Mesodermal cell (in vitro differentiated cells): ENCODE results near the gene CTXN1.
"Not testable (repeated sequence)": the region's sequence is repeated elsewhere in the genome, so short reads cannot be mapped to it uniquely, and the experiment has no call there.

ENCODE experiments used
- H3K27ac ChIP-seq: 2 replicates; pipeline ENCODE4 v1.7.0; 2013; ENCODE audit warnings: mild to moderate bottlenecking, low read depth, low read length, moderate library complexity; ENCODE audit not compliant: severe bottlenecking
- H3K36me3 ChIP-seq: 2 replicates; pipeline ENCODE4 v1.7.1; 2013; ENCODE audit warnings: mild to moderate bottlenecking, low read length, moderate library complexity; ENCODE audit not compliant: control insufficient read depth, insufficient read depth
- H3K4me1 ChIP-seq: one replicate; pipeline ENCODE4 v1.7.1; 2013; ENCODE audit warnings: mild to moderate bottlenecking, low read length; ENCODE audit not compliant: insufficient read depth, control insufficient read depth, poor library complexity, severe bottlenecking
- H3K4me3 ChIP-seq: 2 replicates; pipeline ENCODE4 v1.7.0; 2013; ENCODE audit warnings: low read length, control low read depth, mild to moderate bottlenecking; ENCODE audit not compliant: insufficient read depth, poor library complexity, severe bottlenecking; ENCODE audit errors: extremely low read depth
- H3K9me3 ChIP-seq: 2 replicates; pipeline ENCODE4 v1.7.1; 2013; ENCODE audit warnings: mild to moderate bottlenecking, low read length, moderate library complexity; ENCODE audit not compliant: control insufficient read depth
- WGBS, 2 experiments: methylation state at CpG; one replicate each; pipeline ENCODE4 v1.1.5; 2013; ENCODE audit warnings: missing lambda C conversion rate in 2 of 2; ENCODE audit not compliant: insufficient coverage in 2 of 2; 5-methylcytosine and 5-hydroxymethylcytosine counted together

Gene CTXN1

DNA sequence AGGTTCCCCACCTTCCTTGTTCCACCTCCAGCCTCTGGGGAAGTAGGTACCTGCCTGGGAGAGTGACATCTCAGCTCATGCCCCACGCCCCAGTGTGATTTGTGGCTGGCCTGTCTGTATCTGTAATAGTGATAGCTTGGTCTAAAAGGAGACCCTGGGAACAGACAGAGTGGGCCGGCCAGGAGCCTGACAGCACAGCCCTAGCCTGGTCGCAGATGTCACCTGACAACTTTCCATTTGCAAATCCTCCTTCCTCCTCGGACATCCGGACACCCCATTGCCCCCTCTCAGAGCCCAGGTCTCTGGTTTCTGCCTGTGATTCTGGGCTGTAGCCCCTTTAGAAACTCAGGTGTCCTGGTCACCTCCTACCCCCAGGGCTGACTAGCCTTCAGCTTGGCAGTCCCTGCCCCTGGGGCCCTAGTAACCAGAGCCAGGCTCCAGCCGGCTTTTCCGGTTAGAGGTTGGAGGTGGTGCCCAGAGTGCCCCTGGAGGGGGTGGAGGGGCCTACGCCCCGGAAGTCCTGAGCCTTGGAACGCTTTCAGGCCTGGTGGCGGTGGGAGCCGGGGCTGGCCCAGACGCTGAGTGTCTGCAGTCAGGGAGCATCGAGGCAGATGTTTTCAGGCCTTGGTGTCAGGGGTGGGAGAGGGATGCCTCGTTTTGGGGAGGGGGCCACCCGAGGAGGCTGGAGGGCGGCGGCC, 31.2 kb downstream of the CTXN1 start:
- no peak overlapping the region for H3K4me3 ChIP-seq
- no peaks in the 10 kb centered on the region for H3K9me3 ChIP-seq
- H3K36me3 ChIP-seq, result no peaks in the 10 kb centered on the region
- WGBS, 2 experiments, result 78 to 80% methylated on average over 14 to 16 of the region's 18 CpGs
- H3K27ac ChIP-seq, result no peak overlapping the region
- H3K4me1 ChIP-seq, result no peaks in the 10 kb centered on the region

DNA sequence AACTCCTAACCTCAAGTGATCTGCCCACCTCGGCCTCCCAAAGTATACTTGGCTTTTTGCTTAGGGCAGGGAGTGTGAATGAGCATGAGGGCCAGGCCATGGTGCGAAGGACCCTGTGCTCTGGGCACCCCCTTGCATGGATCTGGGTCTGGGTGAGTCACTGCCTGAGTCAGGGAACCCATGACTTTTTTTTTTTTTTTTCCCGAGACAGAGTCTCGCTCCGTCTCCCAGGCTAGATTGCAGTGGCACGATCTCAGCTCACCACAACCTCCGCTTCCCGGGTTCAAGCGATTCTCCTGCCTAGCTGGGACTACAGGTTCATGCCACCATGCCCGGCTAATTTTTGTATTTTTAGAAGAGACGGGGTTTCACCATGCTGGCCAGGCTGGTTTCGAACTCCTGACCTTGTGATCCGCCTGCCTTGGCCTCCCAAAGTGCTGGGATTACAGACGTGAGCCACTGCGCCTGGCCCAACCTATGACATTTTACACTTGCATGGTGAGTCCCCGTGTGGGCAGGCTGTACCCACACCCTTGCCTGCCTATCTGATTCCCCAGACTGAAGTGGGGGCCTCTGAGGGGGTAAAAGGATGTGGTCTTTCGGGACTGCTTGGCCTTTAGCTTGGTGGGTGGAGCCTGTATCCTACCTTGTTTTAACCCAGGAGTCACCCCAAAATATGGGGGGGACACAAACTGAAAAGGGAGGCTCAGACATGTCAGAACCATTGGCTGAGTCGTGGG, 32.4 kb downstream of the CTXN1 start:
- not testable (repeated sequence) for H3K4me3 ChIP-seq, H3K27ac ChIP-seq, H3K9me3 ChIP-seq, H3K4me1 ChIP-seq, H3K36me3 ChIP-seq
- 85 to 92% methylated on average over 12 to 18 of the region's 18 CpGs for WGBS, 2 experiments

DNA sequence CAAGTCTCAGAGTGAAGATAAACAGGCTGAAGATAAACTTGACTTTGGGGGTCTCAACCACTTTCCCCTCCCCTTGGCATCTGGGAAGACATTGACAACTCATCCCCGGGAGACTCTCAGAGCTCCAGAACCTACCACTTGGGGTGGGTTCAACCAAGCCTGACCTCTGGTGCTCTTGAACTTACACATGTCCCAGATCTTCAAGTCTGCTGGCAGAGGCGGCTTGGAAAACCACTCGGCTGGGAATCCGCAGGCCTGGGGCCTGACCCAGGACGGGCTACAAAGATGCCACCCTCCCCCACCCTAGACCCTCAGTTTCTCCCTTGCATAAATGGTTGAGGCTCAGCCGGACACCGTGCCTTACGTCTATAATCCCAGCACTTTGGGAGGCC, 37.1 kb downstream of the CTXN1 start:
- WGBS, 2 experiments, result 80 to 82% methylated on average over 5 to 8 of the region's 8 CpGs
- H3K27ac ChIP-seq, result no peak overlapping the region
- peak overlapping the region; percentile 49 for H3K4me3 ChIP-seq
- no peaks in the 10 kb centered on the region for H3K4me1 ChIP-seq
- no peaks in the 10 kb centered on the region for H3K36me3 ChIP-seq
- no peaks in the 10 kb centered on the region for H3K9me3 ChIP-seq

GRCh38 chr19:7888145-7888825, 37.6 kb downstream of the CTXN1 start, which contains the start of gene LRRC8E:
LRRC8E (plus strand) TSS chr19:7888510; CDS start chr19:7895604, 7,094 bp downstream.
- no peaks in the 10 kb centered on the region for H3K4me1 ChIP-seq
- no peak within 1 kb of the TSS for H3K27ac ChIP-seq
- H3K36me3 ChIP-seq, result no peaks in the 10 kb centered on the region
- H3K4me3 ChIP-seq, result peak within 1 kb of the TSS; percentile 49
- 9 to 10% methylated on average over 42 to 47 of the region's 53 CpGs for WGBS, 2 experiments
- H3K9me3 ChIP-seq, result no peaks in the 10 kb centered on the region

DNA sequence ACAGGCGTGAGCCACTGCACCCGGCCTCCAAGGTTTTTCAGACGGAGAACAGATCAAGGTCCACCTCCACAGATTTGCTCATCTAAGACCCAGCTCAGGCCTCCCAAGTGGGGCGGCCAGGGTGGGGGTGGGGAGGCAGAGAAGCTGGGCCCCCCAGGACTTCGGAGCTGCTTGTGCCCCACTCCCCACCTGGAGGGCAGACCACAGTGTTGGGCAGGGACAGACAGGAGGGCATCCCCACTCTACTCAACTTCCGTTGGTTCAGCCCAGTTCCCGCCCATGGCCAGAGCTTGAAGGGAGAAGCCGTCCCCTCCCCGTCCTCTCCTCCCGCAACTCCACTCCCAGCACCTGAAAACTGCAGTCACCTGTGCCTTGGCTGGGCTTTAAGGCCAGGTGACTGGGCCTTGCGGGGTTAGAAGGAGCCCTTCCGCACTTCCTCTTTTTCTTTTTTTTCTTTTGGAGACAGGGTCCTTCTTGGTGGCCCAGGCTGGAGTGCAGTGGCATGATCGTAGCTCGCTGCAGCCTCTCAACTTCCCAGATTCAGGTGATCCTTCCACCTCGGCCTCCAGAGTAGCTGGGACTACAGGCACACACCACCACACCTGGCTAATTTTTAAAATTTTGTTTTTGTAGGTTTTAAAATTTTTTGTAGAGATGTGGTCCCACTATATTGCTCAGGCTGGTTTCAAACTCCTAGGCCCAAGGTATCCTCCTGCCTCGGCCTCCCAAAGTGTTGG, 38.4 kb downstream of the CTXN1 start:
- Histone ChIP-seq H3K4me1 (no peaks in the 10 kb centered on the region), H3K27ac (no peak overlapping the region), H3K4me3 (no peak overlapping the region), H3K9me3 (no peaks in the 10 kb centered on the region), H3K36me3 (no peaks in the 10 kb centered on the region)
- WGBS, 2 experiments, result 86 to 88% methylated on average over 7 to 13 of the region's 16 CpGs

DNA sequence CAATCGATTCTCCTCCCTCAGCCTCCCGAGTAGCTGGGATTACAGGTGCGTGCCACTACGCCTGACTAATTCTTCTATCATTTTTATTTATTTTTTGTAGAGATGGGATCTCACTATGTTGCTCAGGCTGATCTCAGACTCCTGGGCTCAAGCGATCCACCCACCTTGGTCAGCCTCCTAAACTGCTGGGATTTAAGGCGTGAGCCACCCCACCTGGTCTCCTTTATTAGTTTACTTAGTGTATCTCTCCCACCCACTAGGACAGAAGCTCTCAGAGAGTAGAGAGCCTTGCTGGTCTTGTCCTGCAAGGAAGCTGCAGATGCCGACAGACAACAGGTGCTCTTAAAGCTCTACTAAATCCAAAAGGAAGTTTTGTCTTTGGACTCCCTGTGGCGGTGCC, 40.1 kb downstream of the CTXN1 start:
- Histone ChIP-seq H3K4me1 (no peaks in the 10 kb centered on the region), H3K9me3 (no peaks in the 10 kb centered on the region), H3K36me3 (no peaks in the 10 kb centered on the region), H3K4me3 (no peak overlapping the region), H3K27ac (no peak overlapping the region)
- WGBS, 2 experiments, result 97 to 98% methylated on average over 6 of the region's 8 CpGs

DNA sequence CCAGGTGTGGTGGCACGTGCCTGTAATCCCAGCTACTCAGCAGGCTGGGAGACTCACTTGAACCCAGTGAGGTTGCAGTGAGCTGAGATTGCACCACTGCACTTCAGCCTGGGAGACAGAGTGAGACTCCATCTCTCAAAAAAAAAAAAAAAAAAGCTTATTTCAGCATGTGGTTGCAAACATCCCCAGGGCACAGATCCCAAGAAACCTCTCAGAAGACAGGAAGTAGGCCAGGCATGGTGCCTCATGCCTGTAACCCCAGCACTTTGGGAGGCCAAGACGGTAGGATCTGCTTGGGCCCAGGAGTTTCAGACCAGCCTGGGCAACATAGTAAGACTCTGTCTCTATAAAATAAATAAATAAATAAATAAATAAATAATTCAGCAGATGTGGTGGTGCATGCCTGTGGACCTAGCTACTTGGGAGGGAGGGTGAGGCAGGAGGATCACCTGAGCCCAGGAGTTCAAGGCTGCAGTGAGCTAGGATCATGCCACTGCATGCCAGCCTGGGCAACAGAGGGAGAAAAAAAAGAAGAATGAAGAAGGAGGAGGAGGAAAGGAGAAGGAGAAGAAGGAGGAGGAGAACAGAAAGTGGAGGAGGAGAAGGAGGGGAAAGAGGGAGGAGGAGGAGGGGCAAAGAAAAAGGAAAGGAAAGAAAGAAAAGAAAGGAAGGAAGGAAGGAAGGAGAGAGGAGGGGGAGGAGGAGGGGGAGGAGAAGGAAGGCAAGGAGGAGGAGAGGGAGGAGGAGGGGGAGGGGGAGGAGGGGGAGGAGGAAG, 42.0 kb downstream of the CTXN1 start:
- no peak overlapping the region for H3K27ac ChIP-seq
- no peaks in the 10 kb centered on the region for H3K9me3 ChIP-seq
- WGBS, 2 experiments, result 100% methylated on average over 1 of the region's 2 CpGs
- H3K36me3 ChIP-seq, result no peaks in the 10 kb centered on the region
- no peaks in the 10 kb centered on the region for H3K4me1 ChIP-seq
- H3K4me3 ChIP-seq, result no peak overlapping the region

GRCh38 chr19:7883105-7883504, 42.8 kb downstream of the CTXN1 start:
- Histone ChIP-seq H3K4me1 (no peaks in the 10 kb centered on the region), H3K36me3 (no peaks in the 10 kb centered on the region), H3K27ac (no peak overlapping the region), H3K4me3 (no peak overlapping the region), H3K9me3 (no peaks in the 10 kb centered on the region)
- 100% methylated on average over 1 to 2 of the region's 4 CpGs for WGBS, 2 experiments

DNA sequence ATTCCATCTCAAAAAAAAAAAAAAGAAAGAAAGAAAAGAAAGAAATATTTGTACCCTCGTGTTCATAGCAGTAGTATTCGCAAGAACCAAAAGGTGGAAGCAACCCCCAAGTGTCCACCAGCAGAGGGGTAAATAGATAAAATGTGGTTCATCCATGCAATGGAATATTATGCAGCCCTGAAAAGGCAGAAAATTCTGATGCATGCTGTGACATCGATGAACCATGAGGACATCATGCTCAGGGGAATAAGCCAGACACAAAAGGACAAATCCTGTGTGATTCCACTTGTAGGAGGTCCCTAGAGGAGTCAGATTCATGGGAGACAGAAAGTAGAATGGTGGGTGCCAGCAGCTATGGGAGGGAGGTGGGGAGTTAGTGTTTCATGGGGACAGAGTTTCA, 44.0 kb downstream of the CTXN1 start:
- H3K4me1 ChIP-seq, result no peaks in the 10 kb centered on the region
- H3K9me3 ChIP-seq, result no peaks in the 10 kb centered on the region
- no peaks in the 10 kb centered on the region for H3K36me3 ChIP-seq
- no peak overlapping the region for H3K4me3 ChIP-seq
- H3K27ac ChIP-seq, result no peak overlapping the region
- 93 to 96% methylated on average over 3 of the region's 3 CpGs for WGBS, 2 experiments

DNA sequence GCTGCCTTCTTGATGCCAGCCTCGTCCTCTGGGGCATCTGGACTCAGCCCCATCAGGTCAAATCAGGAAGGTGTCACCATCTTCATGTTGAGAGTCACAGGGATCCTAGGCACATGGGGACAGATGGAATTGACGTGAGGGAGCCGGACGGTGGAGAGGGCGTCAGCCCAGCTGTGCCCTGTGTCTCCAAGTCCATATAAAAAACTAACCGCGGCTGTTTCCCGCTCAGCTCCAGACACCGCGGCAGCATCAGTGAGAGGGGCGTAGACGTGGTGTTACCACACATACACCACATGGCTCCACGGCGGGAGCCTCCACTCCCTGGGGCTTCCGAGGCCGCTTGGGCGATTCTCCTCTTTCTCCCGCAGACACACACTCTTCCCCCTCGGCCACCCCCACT, 46.1 kb downstream of the CTXN1 start:
- 89 to 92% methylated on average over 6 to 12 of the region's 19 CpGs for WGBS, 2 experiments
- Histone ChIP-seq H3K4me1 (no peaks in the 10 kb centered on the region), H3K27ac (no peak overlapping the region), H3K9me3 (no peaks in the 10 kb centered on the region), H3K4me3 (no peak overlapping the region), H3K36me3 (no peaks in the 10 kb centered on the region)
